ENCODE results near the gene IL22. TPM values are rescaled to one million over a fixed set of nuclear protein-coding genes. Genes with fewer than 3 reads are reported as not detected.

IL22 gene
- total RNA-seq, 2 experiments from 2014 or later, result 0.61 TPM; not detected in 1

DNA sequence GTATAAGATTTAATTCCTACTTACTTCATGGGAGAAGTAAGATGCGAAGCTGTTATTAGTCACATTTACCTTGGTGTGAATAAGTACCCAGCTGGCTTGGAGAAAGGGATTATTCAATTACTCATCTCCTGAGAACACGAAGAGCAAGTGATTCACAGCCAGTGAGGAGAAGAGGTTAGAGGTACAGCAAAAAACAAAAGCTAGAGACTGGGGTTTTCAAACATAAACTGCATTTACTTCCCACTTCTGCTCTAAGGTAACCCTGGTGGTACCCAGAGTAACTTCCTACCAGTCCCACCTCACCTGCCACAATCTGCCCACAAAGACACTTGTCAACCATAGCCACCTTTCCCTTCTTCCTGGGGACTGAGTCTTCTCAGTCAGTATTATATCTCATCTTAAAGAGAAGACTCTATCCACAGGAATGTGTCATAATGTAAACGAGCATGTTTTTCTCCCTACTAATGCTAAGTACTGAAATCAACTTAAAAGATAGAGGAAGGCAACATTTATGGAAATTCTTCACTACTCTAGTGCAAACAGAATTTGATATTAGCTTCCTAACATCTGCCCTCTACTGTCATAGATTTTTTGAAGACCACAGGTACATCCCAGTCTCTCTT is 6.0 kb upstream of the IL22 start:
- Mint-ChIP-seq H3K27me3 (peaks cover 80% of the 10 kb centered on the region), H3K9me3 (ENCODE audit: low read depth) (no peaks in the 10 kb centered on the region), H3K4me1 (peaks cover 36% of the 10 kb centered on the region), H3K27ac (peak overlapping the region; percentile 25), H3K4me3 (no peak overlapping the region), H3K36me3 (peaks cover 5% of the 10 kb centered on the region)
- DNase-seq, result peak; percentile 73
- peak; percentile 82 for ATAC-seq
- CTCF ChIA-PET, result interaction anchor here (0.7 to 1.7 kb wide), 5 partner anchors 18 to 220 kb away, joined by 3 read pairs; partner anchors contain the start of gene IL26

DNA sequence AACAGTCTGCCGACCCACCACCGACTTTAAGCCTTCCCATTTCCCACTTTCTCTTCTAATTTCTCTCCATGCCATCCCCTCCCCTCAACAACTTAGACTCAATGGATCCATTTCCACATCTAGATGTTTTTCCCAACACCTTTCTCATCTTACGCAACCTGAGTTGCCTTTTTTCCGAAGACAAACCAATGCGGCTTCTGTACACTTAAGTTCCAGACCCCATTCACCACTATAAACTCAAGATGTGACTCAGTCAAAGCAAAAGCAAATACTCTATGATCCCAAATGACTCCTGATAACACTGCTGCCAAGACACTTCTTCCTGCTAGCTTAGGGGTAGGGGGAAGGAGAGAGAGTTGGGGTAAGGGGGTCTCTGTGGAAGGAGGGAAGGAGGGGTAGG is 1.3 kb downstream of the IL22 start:
- DNase-seq (no peak), ATAC-seq (no peak)
- peaks cover 67% of the 10 kb centered on the region for H3K27me3 Mint-ChIP-seq
- no peaks in the 10 kb centered on the region for H3K9me3 Mint-ChIP-seq (ENCODE audit: low read depth)
- H3K4me3 Mint-ChIP-seq, result no peak overlapping the region
- H3K27ac Mint-ChIP-seq, result no peak overlapping the region
- H3K36me3 Mint-ChIP-seq, result peaks cover 9% of the 10 kb centered on the region
- CTCF ChIA-PET, result interaction anchor here (0.9 to 1.5 kb wide), 2 partner anchors 11 to 91 kb away, joined by 3 read pairs; no protein-coding TSS in a partner anchor
- peaks cover 2% of the 10 kb centered on the region for H3K4me1 Mint-ChIP-seq

DNA sequence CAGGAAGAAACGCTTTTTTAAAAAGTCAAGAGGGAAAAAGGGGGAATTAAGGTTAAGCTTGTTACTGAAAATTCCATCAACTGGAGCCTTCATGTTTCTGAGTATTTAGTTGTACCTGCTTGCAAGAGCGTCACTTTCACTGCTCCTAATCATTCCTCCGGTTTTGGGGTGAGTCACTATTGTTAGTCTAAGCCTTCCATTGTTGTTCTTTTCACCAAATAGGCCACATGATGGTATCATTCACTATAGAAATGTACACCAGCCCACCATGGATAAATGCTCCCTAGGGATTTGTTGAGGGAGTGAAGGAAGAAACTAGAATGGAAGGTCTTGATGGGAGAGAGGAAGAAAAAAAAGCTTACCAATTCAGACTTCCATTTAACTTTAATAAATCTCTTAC is 3.0 kb downstream of the IL22 start:
- Mint-ChIP-seq H3K36me3 (peaks cover 9% of the 10 kb centered on the region), H3K27me3 (peaks cover 68% of the 10 kb centered on the region), H3K27ac (no peak overlapping the region), H3K9me3 (ENCODE audit: low read depth) (no peaks in the 10 kb centered on the region), H3K4me3 (no peak overlapping the region), H3K4me1 (peaks cover 2% of the 10 kb centered on the region)
- no peak for ATAC-seq
- no peak for DNase-seq
- CTCF ChIA-PET, result interaction anchor here (1.5 kb wide), 1 partner anchor 9 kb away, joined by 3 read pairs; no protein-coding TSS in a partner anchor

DNA sequence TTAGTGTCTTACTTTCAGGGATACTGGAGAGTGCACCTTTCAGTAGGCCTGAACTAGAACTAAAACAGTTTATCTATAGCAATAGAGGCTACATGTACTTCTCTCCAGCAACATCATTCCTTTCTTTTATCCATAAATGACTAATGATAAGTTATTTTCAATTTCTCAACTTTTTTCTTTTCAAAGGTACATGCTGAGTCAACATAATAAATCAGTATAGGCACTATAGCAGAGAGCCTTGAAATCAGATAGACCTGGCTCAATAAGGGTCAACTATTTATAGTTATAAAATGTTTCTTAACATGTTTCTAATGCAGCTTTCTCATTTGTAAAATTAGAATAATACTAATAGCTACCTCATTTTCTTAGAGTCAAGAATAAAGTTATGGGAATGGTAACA is 5.6 kb downstream of the IL22 start:
- DNase-seq, result no peak

DNA sequence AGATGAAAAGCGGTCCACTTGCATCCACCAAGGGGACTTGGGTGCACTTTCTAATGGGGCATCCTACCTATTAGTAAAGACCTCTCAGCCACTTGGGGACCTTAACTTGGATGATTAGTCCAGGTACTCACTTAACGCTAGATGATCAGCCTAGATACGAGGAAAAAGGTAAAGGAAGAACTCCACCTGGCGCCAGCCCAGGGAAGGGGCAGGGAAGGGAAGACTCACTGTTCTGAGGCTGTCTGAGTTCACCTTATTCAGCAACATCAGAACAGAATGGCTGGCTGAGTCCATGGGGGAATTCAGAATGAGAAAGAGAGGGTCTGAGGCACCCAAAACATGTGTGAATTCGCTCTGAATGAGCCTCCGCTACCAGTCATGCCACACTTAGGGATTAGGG is 7.1 kb downstream of the IL22 start:
- Mint-ChIP-seq H3K27me3 (peaks cover 49% of the 10 kb centered on the region), H3K4me1 (peaks cover 11% of the 10 kb centered on the region)
- CTCF ChIA-PET, result no interaction called here

More for the DNA sequence above, 5.6 kb downstream of the IL22 start:
- Mint-ChIP-seq H3K4me3 (no peak overlapping the region), H3K4me1 (peaks cover 2% of the 10 kb centered on the region), H3K27ac (no peak overlapping the region), H3K27me3 (peaks cover 60% of the 10 kb centered on the region), H3K9me3 (ENCODE audit: low read depth) (no peaks in the 10 kb centered on the region), H3K36me3 (peaks cover 11% of the 10 kb centered on the region)
- CTCF ChIA-PET, result interaction anchor here (1.0 kb wide), 1 partner anchor 64 kb away, joined by 3 read pairs; no protein-coding TSS in a partner anchor
- no peak for ATAC-seq

DNA sequence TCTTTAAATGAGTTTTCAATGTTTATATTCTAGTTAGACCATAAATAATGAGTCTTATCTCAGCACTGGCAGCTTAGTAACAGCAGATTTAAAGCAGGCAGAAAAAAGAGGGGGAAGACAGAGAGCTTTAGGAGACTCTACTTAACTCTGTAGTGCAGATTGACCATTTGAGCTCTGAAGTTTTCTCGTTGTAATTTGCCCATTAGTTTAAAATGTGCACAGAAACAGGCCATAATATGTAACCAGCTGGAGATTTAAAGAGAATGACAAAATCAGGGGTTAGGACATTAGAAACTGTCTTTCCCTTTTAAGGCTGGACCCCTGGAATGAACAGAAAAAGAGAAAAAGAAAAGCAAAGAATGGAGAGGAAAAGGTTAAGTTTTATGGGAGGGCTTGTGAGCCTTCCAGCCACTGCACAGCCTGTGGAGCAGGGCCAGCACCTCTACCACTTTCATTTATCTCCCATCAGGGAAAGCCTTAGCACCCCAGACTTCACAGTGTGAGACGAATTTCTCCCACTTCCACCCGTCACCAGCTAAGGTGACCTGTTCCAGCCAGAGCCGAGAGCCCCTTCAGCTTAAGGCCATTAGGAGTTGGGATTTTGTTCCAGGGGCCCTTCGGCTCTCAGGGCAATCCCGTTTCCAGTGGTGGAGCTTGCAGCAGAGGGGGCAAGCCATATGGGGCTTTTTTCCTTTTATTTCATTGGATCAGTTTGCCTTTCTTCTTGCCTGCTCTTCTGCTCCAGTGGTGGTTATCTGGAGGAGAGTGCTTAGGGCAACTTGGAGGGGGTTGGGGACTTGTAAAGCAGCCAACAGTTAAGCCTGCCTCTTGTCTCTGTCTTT is 8.0 kb downstream of the IL22 start:
- Mint-ChIP-seq H3K27me3 (peaks cover 41% of the 10 kb centered on the region), H3K36me3 (peaks cover 11% of the 10 kb centered on the region), H3K4me1 (peaks cover 21% of the 10 kb centered on the region), H3K9me3 (ENCODE audit: low read depth) (peaks cover 1% of the 10 kb centered on the region), H3K4me3 (no peak overlapping the region), H3K27ac (no peak overlapping the region)
- ATAC-seq (no peak), DNase-seq (no peak)
- CTCF ChIA-PET, result interaction anchor here (1.0 to 1.3 kb wide), 2 partner anchors 11 to 50 kb away, joined by 3 read pairs; no protein-coding TSS in a partner anchor

More for the DNA sequence above, 7.1 kb downstream of the IL22 start:
- Mint-ChIP-seq H3K27ac (no peak overlapping the region), H3K36me3 (peaks cover 9% of the 10 kb centered on the region), H3K9me3 (ENCODE audit: low read depth) (peaks cover 1% of the 10 kb centered on the region), H3K4me3 (no peak overlapping the region)
- DNase-seq (no peak), ATAC-seq (no peak)

DNA sequence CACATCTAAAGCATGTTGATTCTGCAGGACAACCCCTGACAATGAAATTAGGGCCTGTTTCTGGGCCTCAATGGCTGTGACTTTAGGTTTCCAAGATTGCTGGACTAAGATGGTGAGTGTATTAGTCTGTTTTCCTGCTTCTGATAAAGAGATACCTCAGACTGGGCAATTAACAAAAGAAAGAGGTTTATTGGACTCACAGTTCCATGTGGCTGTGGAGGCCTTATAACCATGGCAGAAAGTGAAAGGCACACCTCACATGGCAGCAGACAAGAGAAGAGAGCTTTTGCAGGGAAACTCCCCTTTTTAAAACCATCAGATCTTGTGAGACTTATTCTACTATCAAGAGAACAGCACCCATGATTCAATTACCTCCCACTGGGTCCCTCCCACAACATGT is 10.6 kb downstream of the IL22 start:
- CTCF ChIA-PET, result interaction anchor here (1.7 to 3.2 kb wide), 2 partner anchors 19 to 74 kb away, joined by 7 to 18 read pairs; no protein-coding TSS in a partner anchor
- Mint-ChIP-seq H3K27ac (no peak overlapping the region), H3K36me3 (peaks cover 7% of the 10 kb centered on the region), H3K9me3 (ENCODE audit: low read depth) (peaks cover 1% of the 10 kb centered on the region), H3K4me1 (peaks cover 36% of the 10 kb centered on the region), H3K27me3 (peaks cover 23% of the 10 kb centered on the region), H3K4me3 (no peak overlapping the region)
- DNase-seq, result no peak
- no peak for ATAC-seq

DNA sequence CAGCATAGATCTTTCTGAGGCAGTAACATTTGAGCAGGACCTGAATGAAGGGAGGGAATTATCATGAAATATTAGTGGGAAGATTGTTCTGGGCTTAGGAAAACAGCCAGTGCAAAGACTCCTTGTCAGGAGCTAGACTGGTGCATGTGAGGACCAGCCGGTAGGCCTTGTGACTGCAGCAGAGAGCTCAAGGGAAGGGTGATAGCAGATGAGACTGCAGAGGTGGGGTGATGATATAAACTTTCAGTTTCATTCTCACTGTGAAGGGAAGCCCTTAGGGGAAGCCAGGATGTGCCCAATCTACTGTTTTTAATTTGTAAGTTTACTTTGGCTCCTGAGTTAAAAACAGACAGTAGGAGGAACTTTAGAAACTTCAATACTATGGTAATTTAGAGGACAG is 12.4 kb downstream of the IL22 start:
- Mint-ChIP-seq H3K4me3 (peak overlapping the region; percentile 52), H3K36me3 (peaks cover 9% of the 10 kb centered on the region), H3K27me3 (peaks cover 8% of the 10 kb centered on the region), H3K4me1 (peaks cover 54% of the 10 kb centered on the region), H3K9me3 (ENCODE audit: low read depth) (peaks cover 1% of the 10 kb centered on the region), H3K27ac (peak overlapping the region; percentile 94)
- CTCF ChIA-PET, result interaction anchor here (0.6 to 3.2 kb wide), 9 partner anchors 10 to 201 kb away, joined by 3 to 18 read pairs (median 3); partner anchors contain the start of gene IL22
- peak; percentile 82 for DNase-seq
- ATAC-seq, result peak; percentile 99

DNA sequence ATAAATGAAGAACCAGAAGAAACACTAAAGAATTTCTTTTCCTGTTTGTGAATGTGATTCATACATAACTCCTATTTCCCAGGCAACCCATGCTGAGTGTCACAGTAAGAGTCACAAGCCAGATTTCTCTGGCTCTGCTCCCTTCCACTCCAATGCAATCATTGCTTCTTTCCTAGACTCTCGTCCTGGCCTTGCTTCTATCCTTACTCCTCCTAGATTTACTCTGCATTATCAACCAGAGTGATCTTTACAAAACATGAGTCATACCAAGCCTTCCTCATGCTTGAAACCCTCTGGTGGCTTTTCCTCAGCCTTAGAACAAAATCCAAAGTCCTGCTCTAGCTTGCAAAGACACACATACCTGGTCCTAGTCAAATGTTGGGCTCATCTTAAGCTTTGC is 13.3 kb downstream of the IL22 start:
- H3K9me3 Mint-ChIP-seq (ENCODE audit: low read depth), result peaks cover 1% of the 10 kb centered on the region
- H3K4me3 Mint-ChIP-seq, result no peak overlapping the region
- H3K27ac Mint-ChIP-seq, result peak overlapping the region; percentile 94
- H3K36me3 Mint-ChIP-seq, result peaks cover 9% of the 10 kb centered on the region
- peaks cover 60% of the 10 kb centered on the region for H3K4me1 Mint-ChIP-seq
- ATAC-seq, result no peak
- peaks cover 1% of the 10 kb centered on the region for H3K27me3 Mint-ChIP-seq
- no peak for DNase-seq
- CTCF ChIA-PET, result interaction anchor here (1.6 to 3.2 kb wide), 4 partner anchors 9 to 200 kb away, joined by 3 to 18 read pairs (median 10); no protein-coding TSS in a partner anchor

DNA sequence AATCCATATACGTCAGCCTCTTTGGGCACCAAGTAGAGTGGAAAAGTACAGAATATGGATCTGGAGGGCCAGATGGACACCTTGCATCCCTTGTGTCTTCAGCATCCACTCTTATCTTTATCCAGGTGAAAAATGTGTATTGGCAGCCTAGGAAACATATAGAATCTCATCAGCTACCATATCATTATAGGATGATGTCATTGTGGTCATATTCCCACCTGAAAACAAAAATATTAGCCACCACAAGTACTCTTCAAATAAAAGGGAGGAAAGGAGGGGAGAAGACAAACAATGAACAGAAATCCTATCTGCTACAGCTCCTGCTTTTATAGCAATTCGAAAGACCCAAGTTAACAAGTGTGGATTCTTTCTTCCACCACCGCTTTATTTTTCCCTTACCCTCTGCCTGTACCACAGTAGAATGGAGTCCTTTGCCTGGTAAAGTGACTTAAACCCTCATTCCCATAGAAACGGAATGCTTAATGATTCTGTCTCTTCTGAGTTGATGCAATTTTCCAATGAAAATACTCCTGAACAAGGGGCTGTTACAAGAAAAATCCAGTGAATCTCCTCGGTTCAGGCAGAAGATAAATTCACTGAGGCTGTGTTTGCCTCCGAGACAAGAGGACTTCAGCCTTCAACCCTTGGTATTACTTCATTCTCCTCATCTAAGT is 14.0 kb downstream of the IL22 start:
- peaks cover 64% of the 10 kb centered on the region for H3K4me1 Mint-ChIP-seq
- ATAC-seq, result no peak
- no peaks in the 10 kb centered on the region for H3K27me3 Mint-ChIP-seq
- peaks cover 1% of the 10 kb centered on the region for H3K9me3 Mint-ChIP-seq (ENCODE audit: low read depth)
- no peak overlapping the region for H3K4me3 Mint-ChIP-seq
- no peak for DNase-seq
- H3K36me3 Mint-ChIP-seq, result peaks cover 13% of the 10 kb centered on the region
- H3K27ac Mint-ChIP-seq, result no peak overlapping the region
- CTCF ChIA-PET, result interaction anchor here (0.8 to 5.0 kb wide), 3 partner anchors 16 to 77 kb away, joined by 3 to 20 read pairs (median 3); no protein-coding TSS in a partner anchor

DNA sequence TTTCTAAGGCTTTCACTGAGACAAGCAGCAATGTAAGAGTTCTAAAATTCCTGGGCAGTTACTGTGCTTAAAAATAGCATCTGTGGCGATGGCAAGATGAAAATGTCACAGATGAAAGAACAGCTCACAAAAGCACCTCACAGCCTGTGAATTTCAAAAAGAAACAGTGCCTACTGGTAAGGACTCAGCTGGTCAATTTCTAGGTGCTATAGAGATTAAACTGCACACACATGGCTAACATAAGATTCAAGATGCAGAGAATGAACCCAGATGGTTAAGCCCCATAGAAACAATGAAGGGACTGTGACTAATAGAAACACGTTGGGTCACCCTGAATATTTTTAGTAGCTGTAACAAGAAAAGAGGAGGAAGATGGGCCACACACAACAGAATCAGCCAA is 15.8 kb downstream of the IL22 start:
- Mint-ChIP-seq H3K4me1 (peaks cover 66% of the 10 kb centered on the region), H3K27me3 (no peaks in the 10 kb centered on the region), H3K9me3 (ENCODE audit: low read depth) (peaks cover 1% of the 10 kb centered on the region), H3K36me3 (peaks cover 10% of the 10 kb centered on the region), H3K4me3 (no peak overlapping the region), H3K27ac (no peak overlapping the region)
- no peak for ATAC-seq
- CTCF ChIA-PET, result interaction anchor here (1.1 to 5.0 kb wide), 5 partner anchors 14 to 570 kb away, joined by 3 to 20 read pairs (median 5); partner anchors contain the start of gene MDM2
- no peak for DNase-seq

DNA sequence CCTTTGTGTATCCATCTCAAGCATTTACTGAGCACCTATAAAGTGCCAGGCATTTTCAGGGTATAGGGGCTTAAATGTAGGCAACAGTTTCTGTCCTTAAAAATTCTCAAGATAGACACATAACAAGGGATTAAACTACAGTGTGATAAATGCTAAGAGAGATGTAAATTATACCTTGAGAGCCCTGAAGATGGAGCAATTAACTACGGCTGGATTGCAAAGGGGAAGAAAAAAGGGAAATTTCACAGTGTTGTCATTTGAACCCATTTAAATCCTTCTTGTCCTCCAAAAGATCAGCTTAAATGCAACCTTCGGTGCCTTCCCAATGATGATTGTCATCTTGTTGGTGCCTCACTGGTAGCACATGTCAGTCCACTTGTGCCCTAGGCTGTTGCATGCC is 16.3 kb downstream of the IL22 start:
- no peak for ATAC-seq
- H3K9me3 Mint-ChIP-seq (ENCODE audit: low read depth), result no peaks in the 10 kb centered on the region
- H3K27ac Mint-ChIP-seq, result peak overlapping the region; percentile 93
- DNase-seq, result no peak
- peaks cover 10% of the 10 kb centered on the region for H3K36me3 Mint-ChIP-seq
- CTCF ChIA-PET, result interaction anchor here (1.0 to 5.0 kb wide), 10 partner anchors 14 to 571 kb away, joined by 3 to 20 read pairs (median 4); partner anchors contain the start of gene MDM2
- H3K27me3 Mint-ChIP-seq, result no peaks in the 10 kb centered on the region
- peaks cover 66% of the 10 kb centered on the region for H3K4me1 Mint-ChIP-seq
- peak overlapping the region; percentile 76 for H3K4me3 Mint-ChIP-seq
